ENCODE measurements around the gene RNF5.

Gene RNF5

DNA sequence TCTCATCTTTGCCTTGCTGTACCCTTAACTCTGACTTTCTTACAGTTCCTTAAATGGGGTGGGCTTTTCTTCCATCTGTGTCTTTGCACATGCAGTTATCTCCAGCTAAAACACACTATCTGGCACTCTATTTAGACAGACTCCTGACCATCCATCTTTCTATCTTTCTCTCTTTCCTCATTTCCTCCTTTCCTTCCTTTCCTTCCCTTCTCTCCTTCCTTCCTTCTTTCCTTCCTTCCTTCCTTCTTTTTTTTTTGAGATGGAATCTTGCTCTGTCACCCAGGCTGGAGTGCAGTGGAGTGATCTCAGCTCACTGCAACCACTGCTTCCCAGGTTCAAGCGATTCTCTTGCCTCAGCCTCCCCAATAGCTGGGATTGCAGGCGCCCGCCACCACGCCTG lies 37.4 kb downstream of the RNF5 start:
- H3K4me3 ChIP-seq, result no peak overlapping the region
- TF ChIP-seq, protein P1, sequence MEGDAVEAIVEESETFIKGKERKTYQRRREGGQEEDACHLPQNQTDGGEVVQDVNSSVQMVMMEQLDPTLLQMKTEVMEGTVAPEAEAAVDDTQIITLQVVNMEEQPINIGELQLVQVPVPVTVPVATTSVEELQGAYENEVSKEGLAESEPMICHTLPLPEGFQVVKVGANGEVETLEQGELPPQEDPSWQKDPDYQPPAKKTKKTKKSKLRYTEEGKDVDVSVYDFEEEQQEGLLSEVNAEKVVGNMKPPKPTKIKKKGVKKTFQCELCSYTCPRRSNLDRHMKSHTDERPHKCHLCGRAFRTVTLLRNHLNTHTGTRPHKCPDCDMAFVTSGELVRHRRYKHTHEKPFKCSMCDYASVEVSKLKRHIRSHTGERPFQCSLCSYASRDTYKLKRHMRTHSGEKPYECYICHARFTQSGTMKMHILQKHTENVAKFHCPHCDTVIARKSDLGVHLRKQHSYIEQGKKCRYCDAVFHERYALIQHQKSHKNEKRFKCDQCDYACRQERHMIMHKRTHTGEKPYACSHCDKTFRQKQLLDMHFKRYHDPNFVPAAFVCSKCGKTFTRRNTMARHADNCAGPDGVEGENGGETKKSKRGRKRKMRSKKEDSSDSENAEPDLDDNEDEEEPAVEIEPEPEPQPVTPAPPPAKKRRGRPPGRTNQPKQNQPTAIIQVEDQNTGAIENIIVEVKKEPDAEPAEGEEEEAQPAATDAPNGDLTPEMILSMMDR (IDR thresholded peaks at IDR 0.05), result no peak
- DNase-seq (ENCODE audit: low spot score), result no peak
- no peak overlapping the region for H3K27ac ChIP-seq

DNA sequence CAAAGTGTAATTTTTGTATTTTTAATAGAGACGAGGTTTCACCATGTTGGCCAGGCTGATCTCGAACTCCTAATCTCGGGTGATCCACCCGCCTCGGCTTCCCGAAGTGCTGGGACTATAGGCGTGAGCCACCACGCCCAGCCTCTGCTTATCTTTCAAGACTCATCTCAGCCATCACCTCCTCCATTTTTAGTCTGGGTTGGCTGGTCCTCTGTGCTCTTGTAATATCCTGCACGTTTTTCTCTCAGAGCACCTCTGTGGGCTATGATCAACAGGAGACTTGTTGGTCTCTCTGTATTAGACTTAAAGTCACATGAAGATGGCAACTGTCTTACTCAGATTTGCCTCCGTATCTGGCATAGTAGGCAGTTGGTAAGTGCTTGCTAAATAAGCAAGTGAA lies 38.1 kb downstream of the RNF5 start:
- H3K4me3 ChIP-seq, result no peak overlapping the region
- TF ChIP-seq, protein P1 (IDR thresholded peaks at IDR 0.05), result no peak
- no peak overlapping the region for H3K27ac ChIP-seq
- no peak for DNase-seq (ENCODE audit: low spot score)

DNA sequence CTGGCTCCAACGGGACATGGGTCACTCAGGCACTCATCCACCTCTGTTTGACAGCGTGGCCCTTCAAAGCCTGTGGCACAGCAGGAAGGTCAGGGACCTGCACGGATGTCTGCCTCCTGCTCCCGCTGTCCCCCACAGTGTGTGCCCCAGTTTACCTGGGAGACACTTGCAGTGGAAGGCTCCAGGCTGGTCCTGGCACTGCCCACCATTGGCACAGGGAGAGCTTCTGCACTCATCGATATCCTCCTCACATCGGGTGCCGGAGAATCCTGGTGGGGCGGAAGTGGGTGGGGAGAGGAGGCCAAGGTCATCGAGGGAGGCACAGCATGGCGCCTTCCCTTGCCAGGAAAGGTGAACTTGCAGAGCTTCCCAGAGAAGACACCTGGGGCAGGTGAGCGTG lies 38.8 kb downstream of the RNF5 start:
- H3K27ac ChIP-seq, result no peak overlapping the region
- TF ChIP-seq, protein P1 (IDR thresholded peaks at IDR 0.05), result no peak
- DNase-seq (ENCODE audit: low spot score), result no peak
- no peak overlapping the region for H3K4me3 ChIP-seq

DNA sequence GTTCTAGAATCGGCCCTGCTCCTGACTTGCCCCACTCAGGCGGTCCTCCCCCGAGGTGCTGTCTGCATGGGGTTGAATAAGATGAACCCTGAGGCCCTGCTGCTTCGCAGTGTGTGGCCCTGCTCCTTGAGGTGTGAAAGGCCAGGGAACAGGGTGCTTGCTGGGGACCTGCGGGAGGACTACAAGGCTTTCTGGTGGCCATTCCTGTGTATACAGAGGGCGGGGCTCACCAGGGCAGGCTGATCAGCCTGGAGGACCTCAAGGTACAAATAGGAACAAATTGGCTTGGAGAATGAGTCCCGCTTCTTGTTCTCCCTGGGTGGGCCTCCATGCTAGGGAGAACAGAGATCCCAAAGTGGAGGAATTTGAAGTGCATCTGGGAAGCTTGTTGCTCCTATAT lies 40.0 kb downstream of the RNF5 start:
- TF ChIP-seq, protein P1 (IDR thresholded peaks at IDR 0.05), result no peak
- no peak for DNase-seq (ENCODE audit: low spot score)
- H3K27ac ChIP-seq, result no peak overlapping the region
- no peak overlapping the region for H3K4me3 ChIP-seq

DNA sequence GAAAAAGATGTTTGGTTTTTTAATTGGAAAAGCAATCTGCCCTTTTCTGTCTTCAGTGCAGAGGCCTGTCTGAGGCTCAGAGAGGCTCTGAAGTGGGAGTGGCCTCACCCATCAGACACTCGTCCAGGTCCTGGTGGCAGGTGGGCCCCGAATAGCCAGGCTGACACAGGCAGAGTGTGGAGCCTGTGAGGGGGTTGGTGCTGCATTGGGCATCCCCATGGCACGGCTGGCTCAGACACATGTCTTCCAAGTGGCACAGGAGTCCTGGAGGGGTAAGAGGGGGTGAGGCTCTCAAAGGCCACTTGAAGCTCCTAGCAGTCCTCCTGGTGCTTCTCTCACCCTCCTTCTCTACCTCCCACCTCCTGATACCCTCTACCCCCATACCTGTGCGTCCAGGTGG lies 41.8 kb downstream of the RNF5 start:
- DNase-seq (ENCODE audit: low spot score), result no peak
- Histone ChIP-seq H3K27ac (no peak overlapping the region), H3K4me3 (no peak overlapping the region)
- TF ChIP-seq, protein P1 (IDR thresholded peaks at IDR 0.05), result no peak

DNA sequence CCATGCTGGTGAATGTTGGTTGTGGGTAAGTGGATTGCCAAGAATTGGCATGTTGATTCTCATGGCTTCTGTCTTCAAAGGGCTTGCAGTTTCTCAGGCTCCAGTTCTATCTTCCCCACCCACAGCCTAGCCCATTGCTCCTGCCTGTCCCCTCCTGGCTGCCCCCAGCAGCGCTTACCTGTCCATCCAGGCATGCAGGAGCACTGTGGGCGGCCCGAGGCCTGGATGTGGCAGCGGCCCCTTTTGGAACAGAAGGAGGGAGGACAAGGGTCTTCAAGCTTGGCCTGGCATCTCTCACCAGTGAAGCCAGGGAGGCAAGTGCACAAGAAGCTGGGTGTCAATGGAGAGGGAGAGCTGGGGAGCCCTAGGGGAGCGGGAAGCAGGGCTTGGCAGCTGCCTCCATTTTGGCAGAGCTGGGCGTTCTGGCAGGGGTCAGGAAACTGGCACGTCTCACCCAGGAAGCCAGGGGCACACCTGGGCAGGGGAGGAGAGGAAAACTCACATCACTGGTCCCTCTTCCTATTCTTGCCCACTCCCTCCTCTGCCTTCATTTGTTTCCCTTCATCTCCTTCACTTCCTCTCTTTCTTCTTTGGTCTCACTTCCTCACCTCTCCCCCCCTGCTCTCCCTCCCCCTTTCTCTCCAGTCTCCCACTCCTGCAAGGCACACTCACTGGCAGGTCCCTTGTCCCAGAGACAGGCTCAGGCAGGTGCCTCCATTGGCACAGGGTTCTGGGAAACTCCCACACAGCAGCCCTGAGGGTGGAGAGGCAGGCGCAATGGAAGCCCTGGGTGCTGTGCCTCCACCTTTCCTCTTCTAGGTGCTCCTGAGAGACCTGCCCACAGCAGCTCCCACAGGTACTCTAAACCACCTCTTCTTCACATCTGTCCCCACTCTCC lies 44.4 kb downstream of the RNF5 start:
- Histone ChIP-seq H3K4me3 (peak overlapping the region; percentile 54), H3K27ac (peak overlapping the region in 1 of 2 donors; percentile 72)
- TF ChIP-seq, protein P1 (IDR thresholded peaks at IDR 0.05), result no peak
- no peak for DNase-seq (ENCODE audit: low spot score)
